Stimulated activated CD8-positive, alpha-beta memory T cell treated with anti-CD3 and anti-CD28 coated beads, Interleukin-15, amount 100 ng/mL, for 24 hours (primary cell): Measurements from ENCODE around the gene TBC1D22A.

Experiments
- DNase-seq: peaks from one replicate; pipeline ENCODE4 v3.0.0-alpha.2; 2020; ENCODE audit warnings: low read depth

Gene TBC1D22A

DNA sequence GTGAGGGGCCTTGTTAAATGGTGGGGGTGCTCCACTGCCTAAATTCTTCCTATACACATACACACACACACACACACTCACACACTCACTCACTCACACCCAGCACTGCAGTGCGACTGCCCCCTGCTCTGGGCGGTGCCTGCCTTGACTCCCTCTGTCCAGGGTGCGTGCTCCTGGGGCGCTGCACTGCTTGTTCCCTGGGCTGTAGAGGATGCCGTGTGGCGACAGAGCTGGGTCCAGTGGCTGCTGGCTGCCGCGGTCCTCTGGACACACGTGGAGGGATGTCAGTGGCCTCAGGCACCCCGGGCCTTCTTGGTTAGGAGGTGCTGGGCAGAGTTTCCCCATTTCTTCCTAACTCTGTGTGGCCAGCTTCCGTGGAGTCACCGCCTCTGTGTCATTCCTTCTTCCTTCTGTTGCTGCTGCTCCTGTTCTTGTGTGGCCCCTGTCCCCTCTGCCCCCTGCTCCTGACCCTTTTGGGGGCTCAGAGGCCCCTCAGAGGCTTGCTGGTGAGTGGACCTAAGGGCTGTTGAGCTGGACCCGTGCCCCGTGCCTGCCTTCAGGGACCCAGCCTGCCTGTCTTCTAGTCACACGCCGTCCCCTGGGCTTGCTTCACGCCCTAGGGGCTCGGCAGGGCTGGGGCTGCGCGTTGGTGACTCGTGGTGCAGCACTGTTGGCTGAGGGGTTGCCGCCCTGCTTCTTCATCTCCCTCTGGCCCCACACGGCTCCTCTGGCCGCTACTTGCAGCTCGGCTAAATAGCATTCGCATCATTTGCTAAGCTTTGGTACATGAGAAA is 147.0 kb downstream of the TBC1D22A start:
- DNase-seq, result no peak

DNA sequence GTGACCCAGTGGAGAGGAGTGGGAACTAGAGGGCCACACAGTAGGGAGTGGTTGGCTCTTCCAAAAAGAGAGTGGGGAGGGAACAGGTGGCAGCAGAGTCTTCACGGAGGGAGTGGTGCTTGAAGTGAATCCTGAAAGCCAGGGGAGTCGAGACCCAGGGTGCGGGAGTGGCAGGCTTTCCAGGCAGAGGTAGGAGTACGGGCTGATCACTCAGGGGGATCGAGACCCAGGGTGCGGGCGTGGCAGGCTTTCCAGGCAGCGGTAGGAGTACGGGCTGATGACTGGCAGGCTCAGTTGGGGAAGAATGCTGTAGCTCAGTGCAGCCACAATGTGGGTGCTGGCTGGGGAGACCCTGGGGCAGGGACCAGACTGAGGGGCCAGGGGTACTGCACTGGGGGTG is 148.2 kb downstream of the TBC1D22A start:
- DNase-seq, result no peak

DNA sequence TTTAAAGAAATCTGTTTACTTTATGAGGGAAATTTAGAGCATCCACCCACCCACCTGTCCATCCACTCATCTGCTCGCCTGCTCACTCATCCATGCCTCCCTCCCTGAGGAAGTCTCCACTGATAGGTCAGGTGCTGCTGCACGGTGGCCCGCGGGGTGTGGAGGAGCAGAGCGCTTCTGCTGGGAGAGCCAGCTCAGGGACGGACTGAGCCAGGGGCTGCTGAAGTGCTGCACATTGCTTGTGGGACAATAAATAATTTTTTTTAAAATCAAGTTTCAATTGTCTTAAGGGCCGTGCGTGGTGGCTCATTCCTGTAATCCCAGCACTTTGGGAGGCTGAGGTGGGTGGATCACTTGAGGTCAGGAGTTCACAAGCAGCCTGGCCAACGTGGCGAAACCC is 148.9 kb downstream of the TBC1D22A start:
- no peak for DNase-seq

DNA sequence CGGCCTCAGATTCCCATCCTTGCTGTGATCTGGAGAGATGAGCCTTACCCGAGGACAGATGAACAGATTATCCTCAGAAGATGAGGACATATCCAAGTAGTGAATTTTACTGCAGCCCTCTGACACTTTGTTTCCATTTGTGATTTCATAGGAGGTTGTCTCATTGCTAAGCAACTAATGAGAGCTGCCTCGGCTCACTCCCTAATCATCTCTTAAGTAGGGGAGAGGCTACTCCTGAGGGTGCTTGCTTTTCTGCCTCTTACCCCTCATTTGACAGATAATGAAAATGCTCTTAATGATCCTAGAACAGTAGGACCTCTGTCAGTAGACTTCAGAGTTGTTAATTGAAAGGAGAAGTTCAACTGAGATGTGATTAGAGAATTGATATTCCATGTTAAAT is 150.9 kb downstream of the TBC1D22A start:
- no peak for DNase-seq

DNA sequence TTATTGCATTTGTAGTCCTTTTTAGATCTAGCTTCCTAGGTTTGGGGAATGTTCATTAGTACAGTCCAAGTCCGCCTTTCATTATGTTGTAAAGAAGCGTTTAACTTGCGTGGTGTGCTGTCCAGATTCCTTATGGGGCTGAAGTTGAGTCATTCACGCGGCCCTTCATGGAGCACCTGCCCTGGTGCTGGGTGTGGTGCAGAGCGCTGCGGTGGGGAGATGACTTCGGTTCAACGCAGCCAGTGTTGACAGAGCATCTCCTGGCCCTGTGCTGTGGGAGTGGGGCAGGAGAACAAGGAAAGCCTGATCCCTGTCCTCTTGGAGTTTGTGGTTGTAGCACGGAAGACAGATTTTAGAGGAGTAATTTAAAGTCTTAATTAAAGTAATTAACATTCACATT is 152.0 kb downstream of the TBC1D22A start:
- no peak for DNase-seq

DNA sequence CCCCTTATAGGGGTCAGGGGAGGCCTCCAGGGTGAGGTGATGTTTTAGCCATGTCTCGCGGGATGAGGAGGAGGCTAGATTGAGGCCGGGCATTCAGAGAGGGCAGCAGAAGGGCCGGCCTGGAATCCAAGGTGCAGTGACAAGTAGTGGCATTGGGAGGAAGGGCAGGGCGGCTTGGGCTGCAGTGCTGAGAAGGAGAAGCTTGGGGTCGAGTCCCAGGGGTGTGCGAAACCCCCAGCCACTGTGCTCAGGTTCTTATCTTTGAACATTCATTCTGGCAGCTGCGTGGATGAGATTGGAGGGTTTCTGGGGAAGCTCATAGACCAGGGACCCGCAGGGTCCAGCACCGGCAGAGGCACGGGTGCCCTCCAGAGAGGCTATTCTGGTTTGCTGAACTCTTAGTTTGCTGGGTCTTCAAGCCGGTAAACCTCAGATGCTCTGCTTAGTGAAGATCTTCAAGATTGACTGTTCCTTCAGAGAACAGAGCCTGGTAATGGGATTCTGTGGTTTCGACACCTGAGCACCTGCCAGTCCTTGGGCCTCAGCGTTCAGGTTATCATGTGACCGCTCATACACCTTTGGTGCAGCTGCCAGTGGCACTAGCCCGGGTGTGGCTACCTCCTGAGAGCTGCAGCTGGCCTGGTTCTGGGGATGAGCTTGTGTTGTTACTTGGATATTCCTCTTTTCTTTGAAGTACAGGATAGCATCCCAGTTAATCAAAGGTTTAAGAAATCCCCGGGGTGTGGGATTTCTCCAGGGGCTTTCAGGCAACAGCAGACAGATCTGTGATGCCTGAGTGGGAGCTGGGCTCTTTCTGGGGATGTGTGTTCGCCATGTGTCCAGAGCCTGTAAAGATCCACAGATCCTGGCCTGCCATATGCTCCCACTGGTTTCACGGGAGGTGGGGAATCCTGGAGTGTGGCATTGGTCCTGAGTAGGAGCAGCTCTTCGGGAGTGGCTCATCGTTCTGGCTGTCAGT is 152.8 kb downstream of the TBC1D22A start:
- no peak for DNase-seq

DNA sequence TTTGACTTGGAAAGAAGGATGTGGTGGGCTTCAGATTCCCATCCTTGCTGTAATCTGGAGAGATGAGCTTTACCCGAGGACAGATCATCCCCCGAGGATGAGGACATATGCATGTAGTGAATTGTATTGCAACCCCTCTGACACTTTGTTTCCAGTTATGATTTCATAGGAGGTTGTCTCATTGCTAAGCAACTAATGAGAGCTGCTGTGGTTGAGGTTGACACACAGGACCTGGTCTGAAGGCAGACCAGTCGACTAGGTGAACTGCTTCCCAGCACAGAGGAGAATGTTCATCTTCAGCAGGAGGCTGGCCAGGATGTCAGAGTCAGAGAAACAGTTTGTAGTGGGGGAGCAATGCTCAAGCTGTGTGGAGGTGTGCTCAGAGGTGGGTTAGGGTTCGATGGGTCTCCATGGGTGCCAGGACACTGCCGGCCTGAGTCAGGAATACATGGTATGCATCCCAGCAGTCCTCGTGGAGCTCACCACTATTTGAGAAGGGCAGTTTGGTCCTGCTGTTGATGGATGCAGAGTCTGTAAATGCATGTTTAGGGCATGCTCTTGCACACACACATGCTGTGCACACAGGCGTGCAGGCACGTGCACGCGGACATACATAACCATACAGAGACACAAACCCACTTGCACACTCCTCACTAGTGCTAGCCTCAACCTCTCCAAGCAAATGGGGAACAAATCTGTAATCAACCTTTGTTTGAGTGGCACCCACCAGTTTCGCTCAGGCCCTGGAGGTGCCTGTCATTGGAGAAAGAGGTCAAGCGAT is 153.7 kb downstream of the TBC1D22A start:
- DNase-seq, result no peak

DNA sequence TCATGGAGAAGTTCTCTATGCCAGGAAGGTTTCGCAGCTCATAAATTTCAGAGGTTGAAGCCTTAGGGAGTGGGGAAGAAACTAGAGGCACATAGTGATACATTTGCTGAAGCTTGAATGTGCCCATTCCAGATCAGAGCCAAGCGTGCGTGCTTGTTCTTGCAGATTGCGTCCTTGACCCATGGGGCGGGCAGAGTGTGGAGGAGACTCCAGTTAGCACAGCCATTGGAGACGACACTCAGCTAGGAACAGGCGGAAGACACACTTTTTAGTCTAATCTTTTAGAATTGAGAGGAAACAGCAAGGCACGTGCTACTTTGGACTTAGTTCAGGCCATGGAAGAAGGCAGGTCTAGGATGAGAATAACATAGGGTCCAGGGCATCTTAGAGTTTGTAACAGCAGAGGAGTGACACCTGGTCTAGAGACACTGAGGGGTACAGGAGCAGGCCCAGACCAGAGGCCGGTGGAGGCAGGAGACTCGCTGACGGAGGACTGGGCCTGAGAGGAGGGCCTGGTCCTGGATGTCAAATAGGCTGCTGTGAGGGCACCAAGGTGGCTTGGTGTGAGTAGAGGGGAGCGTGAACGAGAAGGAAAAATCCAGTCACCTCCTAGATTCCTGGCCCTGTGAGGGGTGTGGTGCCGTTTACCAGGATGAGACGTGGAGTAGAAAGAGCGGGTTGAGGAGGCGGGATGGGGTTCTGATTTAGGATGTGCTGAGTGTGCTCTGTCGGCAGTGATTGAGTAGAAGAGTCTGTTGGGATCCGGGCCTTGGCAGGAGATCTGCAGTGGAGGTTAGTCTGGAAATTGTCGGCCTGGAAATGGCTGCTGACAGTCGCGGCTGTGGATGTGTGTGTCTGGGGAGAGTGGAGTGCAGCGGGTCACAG is 154.7 kb downstream of the TBC1D22A start:
- DNase-seq, result no peak

DNA sequence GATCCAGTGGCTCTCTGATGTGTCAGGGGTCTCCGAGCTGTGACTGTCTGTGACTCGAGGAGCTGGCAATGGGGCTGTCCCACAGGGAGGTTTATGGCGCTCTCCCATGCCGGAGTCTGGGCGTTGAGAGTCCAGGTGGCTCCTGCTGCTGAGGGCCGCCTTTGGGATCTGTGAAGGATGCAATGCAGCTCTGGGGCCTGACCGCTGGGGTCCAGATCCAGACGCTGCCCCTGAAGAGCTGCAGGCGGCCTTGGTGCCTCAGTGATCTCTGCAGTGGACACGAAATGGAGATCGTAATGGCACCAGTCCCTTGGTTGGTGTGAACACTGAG is 155.3 kb downstream of the TBC1D22A start:
- no peak for DNase-seq

DNA sequence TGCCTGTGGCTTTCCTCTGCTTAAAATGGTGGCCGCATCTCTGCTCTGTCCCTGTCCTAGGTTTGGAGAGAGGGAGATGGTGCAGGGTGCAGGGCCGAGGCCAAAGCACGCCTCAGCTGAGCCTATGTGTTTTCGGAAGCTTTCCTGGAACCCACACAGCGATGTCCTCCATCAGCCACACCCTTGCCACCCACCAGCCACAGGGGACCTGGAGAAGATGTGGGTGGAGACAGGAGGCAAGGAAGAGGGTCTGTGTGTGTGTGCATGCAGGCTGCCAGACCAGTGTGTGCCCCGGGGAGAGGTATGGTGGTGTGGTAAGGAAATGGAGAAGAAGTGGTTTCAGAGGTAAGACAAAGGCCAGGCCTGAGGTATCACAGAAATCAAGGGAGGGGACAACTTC is 155.7 kb downstream of the TBC1D22A start:
- DNase-seq, result no peak

DNA sequence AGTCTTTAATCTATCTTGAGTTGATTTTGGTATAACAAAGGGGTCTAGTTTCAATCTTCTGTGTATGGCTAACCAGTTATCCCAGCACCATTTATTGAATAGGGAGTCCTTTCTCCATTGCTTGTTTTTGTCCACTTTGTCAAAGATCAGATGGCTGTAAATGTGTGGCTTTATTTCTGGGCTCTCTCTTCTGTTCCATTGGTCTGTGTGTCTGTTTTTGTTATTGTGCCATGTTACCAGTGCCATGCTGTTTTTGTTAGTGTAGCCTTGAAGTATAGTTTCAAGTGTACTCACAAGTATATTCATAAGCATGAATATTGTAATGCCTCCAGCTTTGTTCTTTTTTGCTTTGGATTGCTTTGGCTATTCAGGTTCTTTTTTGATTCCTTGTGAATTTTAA is 159.6 kb downstream of the TBC1D22A start:
- no peak for DNase-seq

DNA sequence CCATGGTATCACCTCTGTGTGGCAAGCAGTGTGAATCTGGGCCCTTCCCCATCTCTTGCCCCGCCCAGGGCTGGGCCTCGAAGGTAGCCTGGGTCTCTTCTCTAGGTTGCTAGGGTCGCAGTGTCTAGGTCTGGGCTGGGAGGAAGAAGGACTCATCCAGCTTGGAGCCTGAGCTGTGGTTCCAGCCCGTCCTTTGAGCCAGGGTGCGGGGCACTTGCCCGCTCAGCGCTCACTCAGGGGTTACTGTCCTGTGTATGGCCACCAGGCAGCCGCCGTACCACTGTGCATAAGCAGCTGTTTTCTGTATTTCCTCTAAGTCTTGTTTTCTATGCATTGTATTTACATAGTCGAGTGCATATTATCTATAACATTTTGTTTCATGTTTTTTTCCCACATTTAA is 160.9 kb downstream of the TBC1D22A start:
- no peak for DNase-seq

DNA sequence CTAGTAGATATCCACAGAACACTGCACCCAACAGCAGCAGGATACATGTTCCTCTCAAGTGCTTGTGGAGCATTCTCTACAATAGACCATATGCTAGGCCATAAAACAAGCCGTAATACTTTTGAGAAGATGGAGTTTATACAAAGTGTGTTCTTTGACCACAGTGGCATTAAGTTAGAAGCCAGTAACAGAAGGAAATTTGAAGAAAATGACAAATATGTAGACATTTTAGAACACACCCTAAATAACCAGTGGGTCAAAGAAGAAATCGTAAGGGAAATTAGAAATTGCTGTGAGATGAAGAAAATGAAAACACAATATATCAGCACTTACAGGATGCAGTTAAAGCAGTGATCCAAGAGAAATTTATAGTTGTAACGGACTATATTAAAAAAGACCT is 163.4 kb downstream of the TBC1D22A start:
- no peak for DNase-seq

DNA sequence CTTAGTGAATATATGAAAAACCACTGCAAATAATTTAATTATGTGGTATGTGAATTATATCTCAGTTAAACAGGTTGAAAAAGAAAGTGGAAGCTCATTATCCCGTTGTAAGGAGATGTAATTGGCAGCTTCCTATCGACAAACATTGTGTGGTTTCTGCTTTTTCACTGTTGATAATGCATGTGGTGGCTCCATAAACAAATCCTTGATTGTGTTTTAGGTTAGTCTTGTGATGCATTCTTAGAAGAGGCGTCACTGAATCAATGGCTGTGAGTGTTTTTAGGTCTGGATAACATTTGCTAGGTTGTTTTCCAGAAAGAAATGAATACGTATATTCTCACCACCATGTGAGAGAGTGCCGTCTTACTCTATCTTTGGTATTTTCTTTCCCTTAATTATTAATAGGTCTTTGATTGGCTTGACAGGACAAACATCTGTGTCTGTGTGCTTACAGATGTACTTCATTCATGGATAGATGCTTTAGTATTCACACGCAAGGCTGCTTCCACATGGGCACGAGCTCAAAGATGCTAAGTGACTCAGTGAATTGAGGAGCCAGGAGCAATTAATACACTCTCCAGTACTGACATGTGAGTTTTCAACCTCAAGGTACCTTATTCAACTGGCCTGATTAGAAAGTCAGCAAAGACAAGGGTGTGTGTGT is 166.7 kb downstream of the TBC1D22A start:
- DNase-seq, result no peak

DNA sequence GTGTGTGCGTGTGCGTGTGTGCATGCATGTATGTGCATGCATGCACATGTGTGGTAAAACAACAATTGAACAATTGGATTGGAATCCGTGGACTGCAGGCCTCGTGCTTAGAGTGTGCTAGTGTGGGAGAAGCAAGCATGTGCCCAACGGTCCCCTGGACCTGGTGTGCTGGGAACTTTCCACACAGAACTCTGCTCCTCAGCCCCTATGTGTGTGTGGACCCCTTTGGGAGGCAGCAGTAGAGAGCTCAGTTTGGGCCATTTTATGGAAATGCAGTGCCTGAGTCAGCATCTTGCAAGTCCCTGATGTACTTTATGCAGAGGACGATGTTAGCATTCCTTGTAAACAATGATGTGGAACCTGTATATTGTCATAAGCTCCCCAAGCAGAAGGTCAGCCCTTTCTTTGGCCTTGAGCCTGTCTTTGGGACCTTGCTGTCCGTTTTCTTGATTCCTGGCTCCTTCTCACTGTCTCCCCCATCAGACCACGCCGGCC is 167.3 kb downstream of the TBC1D22A start:
- no peak for DNase-seq

DNA sequence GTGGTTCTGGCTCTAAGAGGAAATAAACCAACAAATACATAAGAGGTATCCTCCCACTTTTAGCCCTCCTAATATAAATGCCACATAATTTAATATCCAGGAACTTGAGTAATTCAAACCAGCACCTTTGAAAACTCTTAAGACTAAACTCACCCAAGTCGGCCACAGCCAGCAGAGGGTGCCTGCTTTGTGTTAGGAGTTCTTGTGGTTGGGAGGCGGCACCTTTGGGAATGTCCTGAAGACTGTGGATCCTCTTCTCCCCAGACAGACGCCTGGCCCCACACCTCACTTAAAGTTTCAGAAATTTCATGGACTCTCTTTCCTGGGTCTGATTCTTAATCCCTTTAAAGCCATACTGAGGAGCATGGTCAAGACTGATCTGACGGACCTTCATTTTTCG is 169.0 kb downstream of the TBC1D22A start:
- DNase-seq, result no peak

DNA sequence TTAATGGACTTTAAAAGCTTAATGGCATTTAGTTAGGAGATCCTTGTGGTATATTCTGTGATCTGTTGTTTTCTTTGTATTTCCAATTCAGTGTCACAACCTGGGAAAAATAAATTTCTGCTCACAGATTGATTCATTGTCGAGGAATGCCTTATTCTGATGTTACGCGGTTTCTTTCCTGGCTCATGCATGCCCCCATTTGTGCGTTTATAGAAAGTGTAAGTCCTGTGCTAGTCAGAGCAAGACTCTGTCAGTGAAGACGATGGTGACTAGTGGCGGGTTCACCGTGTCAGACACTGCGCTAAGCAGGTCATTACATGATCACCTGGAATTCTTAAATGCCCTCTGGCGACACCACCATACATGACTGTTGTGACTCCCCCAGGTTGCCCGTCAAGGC is 169.4 kb downstream of the TBC1D22A start:
- no peak for DNase-seq

DNA sequence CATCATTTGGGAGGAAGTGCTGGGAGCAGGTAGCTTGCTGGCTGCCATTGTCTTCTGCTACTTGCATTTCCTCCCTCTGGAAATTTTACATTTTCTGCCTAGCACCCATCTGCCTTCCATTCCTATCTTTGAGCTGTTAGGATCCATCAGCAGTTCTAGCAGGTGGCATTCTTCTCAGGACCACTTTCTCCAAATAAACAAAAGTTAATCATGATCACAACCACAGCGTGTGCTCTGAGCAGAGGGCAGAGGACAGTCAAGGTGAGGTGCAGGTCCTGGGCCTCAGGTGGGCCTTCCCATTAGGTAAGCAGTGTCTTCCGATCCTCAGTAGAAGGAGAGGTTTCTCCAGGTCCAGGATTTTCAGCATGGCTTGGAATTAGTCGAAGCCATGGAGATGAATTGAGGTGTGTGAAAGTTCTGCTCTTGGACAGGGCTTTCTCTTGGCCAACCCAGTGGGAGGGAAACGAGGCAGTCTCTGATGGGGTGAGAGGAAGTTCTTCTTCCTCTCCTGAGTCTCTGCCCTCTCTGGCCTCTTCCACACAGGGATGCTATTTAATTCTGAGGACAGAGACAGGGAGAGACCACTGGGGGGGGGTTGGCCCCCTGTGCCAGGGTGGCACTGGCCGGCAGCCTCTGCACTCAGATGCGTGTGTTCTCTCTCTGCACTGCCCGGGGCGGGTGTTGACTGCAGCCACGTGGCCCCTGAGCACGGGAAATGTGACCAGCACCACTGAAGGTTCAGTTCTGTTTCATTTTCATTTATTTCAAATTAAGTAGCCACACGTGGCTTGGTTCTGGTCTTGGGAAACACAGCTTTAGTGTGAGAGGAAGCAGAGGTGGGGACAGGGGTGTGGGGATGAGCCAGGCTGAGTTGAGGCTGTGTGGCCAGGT is 170.8 kb downstream of the TBC1D22A start:
- DNase-seq, result no peak

DNA sequence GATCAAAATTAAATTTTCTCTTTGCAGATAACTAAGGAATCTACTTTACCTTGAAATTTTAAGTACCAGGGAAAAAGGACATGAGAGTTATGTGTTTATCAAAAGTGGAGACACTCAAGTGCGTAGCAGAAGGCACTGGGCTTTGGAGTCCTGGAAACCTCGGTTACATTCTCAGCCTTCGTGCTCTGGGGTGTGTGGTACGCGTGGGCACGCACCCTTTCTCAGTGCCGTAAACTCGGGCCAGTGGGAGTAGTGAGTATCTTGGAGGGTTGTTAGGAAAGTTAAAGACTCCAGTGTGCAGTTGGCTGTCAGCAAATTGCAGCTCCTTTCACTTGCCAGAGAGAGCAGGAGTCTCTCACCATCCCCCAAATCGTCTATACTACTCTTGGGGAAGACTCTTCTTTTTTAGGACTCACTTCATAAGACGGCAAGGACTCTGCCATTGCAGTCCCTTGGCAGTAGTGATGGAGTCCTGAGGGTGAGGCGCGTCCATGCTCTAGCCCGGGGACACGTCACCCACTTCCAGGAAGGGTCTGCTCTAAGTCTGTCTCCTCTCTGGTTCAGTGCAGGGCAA is 171.8 kb downstream of the TBC1D22A start:
- no peak for DNase-seq
